Esophagus muscularis mucosa (tissue), 4 donors: ENCODE results near the gene CTSZ. TPM values are rescaled to one million over a fixed set of nuclear protein-coding genes. Genes with fewer than 3 reads are reported as not detected.

Experiments used
- DNase-seq: peaks from one replicate; pipeline ENCODE4 v3.0.0-alpha.2; 2017; ENCODE audit errors: extremely low spot score
- H3K27ac ChIP-seq, 4 donors: fragments of 200-600 bp; sonication (generic); replicated peaks in 1 of 4; 1 replicate in 3 of 4; 2 replicates in 1 of 4; pipeline ENCODE4 v1.5.1; 2016 to 2019; ENCODE audit warnings: mild to moderate bottlenecking in 1 of 4
- H3K27me3 ChIP-seq, 4 donors: fragments of 200-600 bp; sonication (generic); one replicate each; pipeline versions ENCODE4 v1.5.1 to v1.6.0; 2016 to 2019
- H3K36me3 ChIP-seq, 4 donors: fragments of 200-600 bp; sonication (generic); one replicate each; pipeline ENCODE4 v1.5.1; 2016 to 2019
- H3K4me1 ChIP-seq, 4 donors: fragments of 200-600 bp; sonication (generic); one replicate each; pipeline ENCODE4 v1.5.1; 2016 to 2019
- H3K4me3 ChIP-seq, 4 donors: fragments of 200-600 bp; sonication (generic); 1 replicate in 2 of 4; 2 replicates in 2 of 4; pipeline ENCODE4 v1.5.1; 2016 to 2019; ENCODE audit warnings: mild to moderate bottlenecking in 4 of 4, moderate library complexity in 1 of 4
- H3K9me3 ChIP-seq, 4 donors: fragments of 200-600 bp; sonication (generic); 1 replicate in 3 of 4; 2 replicates in 1 of 4; pipeline ENCODE4 v1.5.1; 2016 to 2019
- CTCF ChIP-seq, 3 experiments: fragments of 200-600 bp in 2 of 3; fragments of 450-650 bp in 1 of 3; sonication (generic) in 2 of 3; IDR thresholded peaks; one replicate each; pipeline ENCODE4 v1.5.1; 2017 to 2019; ENCODE audit warnings: antibody characterized with exemption in 3 of 3, mild to moderate bottlenecking in 2 of 3, moderate library complexity in 1 of 3
- EP300 ChIP-seq: sonication (generic); formaldehyde crosslinking; IDR thresholded peaks from one replicate; pipeline ENCODE4 v1.6.1; 2017; ENCODE audit warnings: antibody characterized with exemption
- POLR2A ChIP-seq: fragments of 450-650 bp; IDR thresholded peaks from one replicate; pipeline ENCODE4 v1.6.1; 2017; ENCODE audit warnings: antibody characterized with exemption, moderate library complexity, mild to moderate bottlenecking, low read depth
- POLR2AphosphoS5 ChIP-seq, 2 donors: sonication (generic); formaldehyde crosslinking; IDR thresholded peaks; one replicate each; pipeline ENCODE4 v1.6.1; 2017; ENCODE audit warnings: antibody characterized with exemption in 2 of 2
- WGBS: methylation state at CpG from one replicate; pipeline ENCODE4 v1.1.5; 2018; 5-methylcytosine and 5-hydroxymethylcytosine counted together
- intact Hi-C: fragments of 100-400 bp; cut with DNase I; formaldehyde crosslinking; loops from one replicate; pipeline ENCODE4 v1.15.1; 2023
- total RNA-seq, 4 donors: library from RNA; depleted of rRNA; stranded (reverse); fragments of >200 nt; gene quantifications; one replicate each; pipeline versions ENCODE4 v1.1.0 to v1.2.1, GENCODE V29; 2016

CTSZ gene
- total RNA-seq, 4 donors from 2014 or later: 136 to 267 (median 190) TPM

DNA sequence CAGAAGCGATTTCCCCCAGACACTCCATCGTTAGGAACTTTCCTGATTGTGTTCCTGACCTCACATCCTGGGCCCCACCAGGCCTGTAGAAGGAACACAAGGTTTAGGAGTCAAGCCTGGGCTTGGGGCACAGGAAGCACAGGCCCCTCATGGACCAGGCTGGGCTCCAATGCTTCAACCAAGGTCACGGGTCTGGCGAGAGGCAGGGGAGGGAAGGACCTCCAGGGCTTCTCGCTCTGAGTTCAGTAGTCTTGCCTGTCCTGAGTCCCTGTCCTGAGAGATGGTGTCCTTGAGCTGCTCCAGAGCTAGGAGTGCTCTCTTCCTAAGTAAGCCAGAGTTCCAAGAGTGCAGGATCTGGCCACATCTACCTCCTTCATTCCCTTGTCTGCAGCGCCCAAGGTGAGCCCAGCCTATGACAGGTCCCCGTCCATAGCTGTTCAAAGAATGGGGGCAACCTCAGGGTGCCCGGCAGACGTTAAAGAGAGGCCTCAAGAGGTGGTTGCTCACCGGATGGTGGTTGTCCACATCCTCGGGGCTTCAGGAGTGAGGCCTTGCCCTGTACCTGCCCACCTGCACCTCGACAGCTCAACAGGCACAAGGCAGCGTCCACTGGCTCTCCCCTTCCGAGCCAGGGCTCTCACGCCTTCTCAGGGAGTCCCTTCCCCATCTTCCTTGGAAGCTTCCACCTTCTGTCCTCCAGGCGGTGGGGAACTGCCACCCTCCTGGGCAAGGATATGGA lies 10.6 kb upstream of the CTSZ start:
- H3K27ac ChIP-seq: no peak overlapping the region
- H3K9me3 ChIP-seq: no peaks in the 10 kb centered on the region
- no peak for DNase-seq
- H3K4me3 ChIP-seq: no peak overlapping the region
- intact Hi-C loops: no loop called here
- H3K36me3 ChIP-seq: peaks cover under 1 to 11% (median 4%) of the 10 kb centered on the region in 4 donors
- TF ChIP-seq POLR2AphosphoS5 (IDR thresholded peaks at IDR 0.05) (no peak), CTCF (IDR thresholded peaks at IDR 0.05) (no peak), POLR2A (no peak), EP300 (no peak)
- 92% methylated on average over 9 of the region's 16 CpGs for WGBS
- H3K27me3 ChIP-seq: no peaks in the 10 kb centered on the region
- peaks cover 4 to 12% (median 11%) of the 10 kb centered on the region in 4 donors for H3K4me1 ChIP-seq

GRCh38 chr20:59016795-59017492 lies 9.9 kb upstream of the CTSZ start:
- H3K4me3 ChIP-seq: no peak overlapping the region
- DNase-seq: no peak
- intact Hi-C loops: no loop called here
- no peaks in the 10 kb centered on the region for H3K9me3 ChIP-seq
- H3K4me1 ChIP-seq: peaks cover 4 to 12% (median 11%) of the 10 kb centered on the region in 4 donors
- H3K36me3 ChIP-seq: peaks cover 0 to 4% (median under 1%) of the 10 kb centered on the region in 4 donors
- no peak overlapping the region for H3K27ac ChIP-seq
- no peaks in the 10 kb centered on the region for H3K27me3 ChIP-seq
- TF ChIP-seq POLR2A (no peak), CTCF (IDR thresholded peaks at IDR 0.05) (no peak), EP300 (no peak), POLR2AphosphoS5 (IDR thresholded peaks at IDR 0.05) (no peak)
- 57% methylated on average over 4 of the region's 4 CpGs for WGBS

DNA sequence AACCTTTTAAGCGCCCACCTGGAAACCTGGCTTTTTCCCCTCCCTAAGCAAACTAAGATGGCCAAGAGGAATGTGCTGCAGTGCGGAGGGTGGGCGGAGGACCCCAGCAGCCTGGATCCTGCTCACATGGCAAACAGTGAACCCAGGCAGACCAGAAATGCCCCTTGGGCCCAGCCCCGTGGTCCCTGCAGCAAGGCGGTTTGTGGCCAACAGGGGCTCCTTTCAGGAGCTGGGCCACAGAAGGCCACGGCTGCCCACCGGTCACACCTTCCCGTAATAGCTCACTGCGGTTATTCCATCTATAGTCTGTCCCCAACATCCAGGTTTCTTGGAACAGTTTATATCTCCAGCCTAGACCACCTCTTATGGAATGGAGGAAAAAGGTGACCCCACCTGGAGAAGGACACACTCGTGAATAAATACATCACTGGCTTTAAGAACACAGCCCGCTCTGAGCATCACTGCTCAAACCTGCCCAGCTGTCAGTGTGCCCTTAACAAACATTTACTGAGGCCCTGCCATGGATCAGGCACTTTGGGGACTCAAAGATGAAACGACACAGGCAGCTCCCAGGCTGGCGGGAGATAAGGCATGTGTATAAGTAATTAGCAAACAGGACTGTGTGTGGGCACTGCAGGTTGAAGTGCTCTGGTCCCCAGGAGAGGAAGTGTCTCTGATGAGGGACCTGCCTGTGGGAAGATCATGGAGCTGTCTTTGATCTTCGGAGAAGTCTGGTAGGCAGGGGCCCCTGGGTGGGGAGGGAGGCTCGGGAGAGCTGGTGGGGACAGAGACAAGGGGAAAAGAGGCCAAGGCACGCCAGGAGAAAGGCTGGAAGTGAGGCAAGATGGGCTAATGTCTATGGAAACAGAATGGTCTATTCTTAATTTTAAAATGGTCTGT lies 9.0 kb upstream of the CTSZ start:
- DNase-seq: no peak
- intact Hi-C loops: no loop called here
- H3K4me1 ChIP-seq: peaks cover 4 to 20% (median 9%) of the 10 kb centered on the region in 4 donors
- peaks cover 0 to 3% (median 0%) of the 10 kb centered on the region in 4 donors for H3K36me3 ChIP-seq
- no peak overlapping the region for H3K4me3 ChIP-seq
- no peaks in the 10 kb centered on the region for H3K9me3 ChIP-seq
- TF ChIP-seq CTCF (IDR thresholded peaks at IDR 0.05) (no peak), POLR2AphosphoS5 (IDR thresholded peaks at IDR 0.05) (no peak), EP300 (no peak), POLR2A (no peak)
- no peaks in the 10 kb centered on the region for H3K27me3 ChIP-seq
- 80% methylated on average over 16 of the region's 16 CpGs for WGBS
- no peak overlapping the region for H3K27ac ChIP-seq

DNA sequence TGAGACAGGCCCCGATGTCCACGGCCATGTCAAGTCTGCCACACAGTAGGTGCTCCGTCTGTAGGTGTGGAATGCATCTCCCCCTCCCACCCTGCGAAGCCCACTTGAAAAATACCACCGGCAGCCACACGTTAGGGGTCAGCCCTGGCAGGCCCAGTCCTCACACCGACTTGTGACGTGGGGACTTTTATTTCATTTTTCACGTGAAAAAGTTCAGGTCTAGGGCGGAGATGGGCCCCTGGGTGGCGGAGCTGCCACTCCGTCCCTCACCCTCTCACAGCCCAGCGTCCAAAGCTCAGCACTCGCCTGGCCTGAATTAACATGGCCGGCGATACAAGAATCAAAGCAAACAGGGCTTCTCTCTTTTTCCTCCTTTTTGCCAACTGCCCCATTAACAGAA lies 8.4 kb upstream of the CTSZ start:
- DNase-seq: no peak
- Histone ChIP-seq H3K4me3 (no peak overlapping the region), H3K36me3 (peaks cover 0 to 3% (median 0%) of the 10 kb centered on the region in 4 donors), H3K9me3 (no peaks in the 10 kb centered on the region), H3K4me1 (peaks cover 9 to 26% (median 12%) of the 10 kb centered on the region in 4 donors), H3K27ac (no peak overlapping the region), H3K27me3 (no peaks in the 10 kb centered on the region)
- WGBS: 90% methylated on average over 10 of the region's 16 CpGs
- intact Hi-C loops: no loop called here
- TF ChIP-seq POLR2AphosphoS5 (IDR thresholded peaks at IDR 0.05) (no peak), EP300 (no peak), CTCF (IDR thresholded peaks at IDR 0.05) (no peak), POLR2A (no peak)
